CD4-positive, alpha-beta T cell (primary cell): ENCODE measurements around the gene C11orf58. TPM values are rescaled to one million over a fixed set of nuclear protein-coding genes. Genes with fewer than 3 reads are reported as not detected.

Source experiments
- ATAC-seq: fragments of 200-7000 bp; cut with Tn5 transposase; one replicate; pipeline ENCODE4 v1.10.0; 2022; ENCODE audit warnings: mild to moderate bottlenecking; ENCODE audit not compliant: poor library complexity
- CTCF ChIA-PET: fragments of 350-600 bp; sonication (Branson Sonifier 250); formaldehyde crosslinking; loops from one replicate; lab custom pipeline; 2021; ENCODE audit warnings: antibody characterized with exemption, inconsistent platforms; lab: Charles Lee
- POLR2A ChIA-PET: fragments of 350-600 bp; sonication (Branson Sonifier 250); formaldehyde crosslinking; loops from one replicate; lab custom pipeline; 2021; ENCODE audit warnings: antibody characterized with exemption, inconsistent platforms; lab: Charles Lee
- DNase-seq, 14 experiments: peaks; one replicate each; pipeline ENCODE4 v3.0.0-alpha.2; 2013 to 2020; ENCODE audit warnings: mixed read lengths in 2 of 14
- H3K27ac ChIP-seq, 2 donors: one replicate each; pipeline versions ENCODE4 v1.5.1 to v1.7.0; 2013; ENCODE audit warnings: low read length in 2 of 2, low read depth in 1 of 2, mild to moderate bottlenecking in 1 of 2
- H3K27me3 ChIP-seq, 2 experiments: 1 replicate in 1 of 2; 2 replicates in 1 of 2; pipeline versions ENCODE4 v1.6.1 to v1.7.0; 2013; ENCODE audit warnings: low read length in 2 of 2, control low read depth in 1 of 2, mild to moderate bottlenecking in 1 of 2, moderate library complexity in 1 of 2; ENCODE audit not compliant: insufficient read depth in 2 of 2, control insufficient read depth in 1 of 2
- H3K36me3 ChIP-seq: one replicate; pipeline ENCODE4 v1.6.1; 2013; ENCODE audit warnings: low read length, control low read depth; ENCODE audit not compliant: insufficient read depth
- H3K4me1 ChIP-seq: one replicate; pipeline ENCODE4 v1.6.1; 2013; ENCODE audit warnings: low read length, control low read depth; ENCODE audit not compliant: insufficient read depth
- H3K4me3 ChIP-seq: one replicate; pipeline ENCODE4 v1.5.1; 2013; ENCODE audit warnings: mild to moderate bottlenecking, low read length, moderate library complexity
- H3K9me3 ChIP-seq, 2 experiments: 1 replicate in 1 of 2; 2 replicates in 1 of 2; pipeline versions ENCODE4 v1.6.1 to v1.7.0; 2013; ENCODE audit warnings: low read length in 2 of 2, mild to moderate bottlenecking in 2 of 2, control low read depth in 1 of 2, moderate library complexity in 1 of 2; ENCODE audit not compliant: control insufficient read depth in 1 of 2, insufficient read depth in 1 of 2
- H3K27ac Mint-ChIP-seq: one replicate; pipeline ENCODE4 v1.8.0; 2020; ENCODE audit warnings: mixed read lengths
- H3K27me3 Mint-ChIP-seq: one replicate; pipeline ENCODE4 v1.8.0; 2021; ENCODE audit warnings: mixed read lengths
- H3K36me3 Mint-ChIP-seq: one replicate; pipeline ENCODE4 v1.8.0; 2021; ENCODE audit warnings: low read depth, mixed read lengths
- H3K4me1 Mint-ChIP-seq: one replicate; pipeline ENCODE4 v1.8.0; 2021; ENCODE audit warnings: low read depth, mixed read lengths
- H3K4me3 Mint-ChIP-seq: one replicate; pipeline ENCODE4 v1.8.0; 2020; ENCODE audit warnings: mild to moderate bottlenecking, mixed read lengths
- H3K9me3 Mint-ChIP-seq: one replicate; pipeline ENCODE4 v1.8.0; 2020; ENCODE audit warnings: mixed read lengths
- CTCF ChIP-seq: fragments of 200-600 bp; IDR thresholded peaks from one replicate; pipeline ENCODE4 v1.8.0; 2022; ENCODE audit warnings: antibody characterized with exemption, mild to moderate bottlenecking
- intact Hi-C, 2 experiments: fragments of 100-400 bp; cut with DNase I in 1 of 2; cut with micrococcal nuclease in 1 of 2; formaldehyde crosslinking; loops; one replicate each; pipeline versions ENCODE4 v1.15.1 to v1.9.0; 2023 to 2025; cut with DNase I, micrococcal nuclease
- total RNA-seq, 174 experiments: library from RNA in 2 of 174; stranded (reverse) in 2 of 174; gene quantifications; one replicate each; pipeline ENCODE4 v1.2.3 and lab custom pipeline; 2021 to 2026

The C11orf58 gene
- total RNA-seq, 2 experiments from 2014 or later, result 145 to 150 TPM

- CTCF ChIA-PET, result no interaction called here
- H3K36me3 Mint-ChIP-seq, result no peaks in the 10 kb centered on the region
- Histone ChIP-seq H3K4me1 (peaks cover 3% of the 10 kb centered on the region), H3K36me3 (no peaks in the 10 kb centered on the region), H3K9me3 (no peaks in the 10 kb centered on the region), H3K27me3 (no peaks in the 10 kb centered on the region), H3K4me3 (no peak overlapping the region), H3K27ac (no peak overlapping the region)
- H3K9me3 Mint-ChIP-seq, result no peaks in the 10 kb centered on the region
- intact Hi-C loops, result no loop called here
- peaks cover 8% of the 10 kb centered on the region for H3K4me1 Mint-ChIP-seq
- H3K27ac Mint-ChIP-seq, result no peak overlapping the region
- POLR2A ChIA-PET, result no interaction called here
- no peaks in the 10 kb centered on the region for H3K27me3 Mint-ChIP-seq
- ATAC-seq (no peak), DNase-seq (no peak)
- no peak overlapping the region for H3K4me3 Mint-ChIP-seq
- TF ChIP-seq CTCF, result no peak
These were observed 26.4 kb downstream of the C11orf58 start for GRCh38 chr11:16764888-16765287.

- intact Hi-C loops, result no loop called here
- Histone ChIP-seq H3K4me3 (no peak overlapping the region), H3K27me3 (no peaks in the 10 kb centered on the region), H3K4me1 (no peaks in the 10 kb centered on the region), H3K27ac (no peak overlapping the region), H3K36me3 (no peaks in the 10 kb centered on the region), H3K9me3 (no peaks in the 10 kb centered on the region)
- CTCF ChIA-PET, result no interaction called here
- Mint-ChIP-seq H3K4me1 (no peaks in the 10 kb centered on the region), H3K4me3 (no peak overlapping the region), H3K36me3 (no peaks in the 10 kb centered on the region), H3K27ac (no peak overlapping the region), H3K27me3 (no peaks in the 10 kb centered on the region), H3K9me3 (no peaks in the 10 kb centered on the region)
- POLR2A ChIA-PET, result no interaction called here
- DNase-seq (no peak), ATAC-seq (no peak)
- TF ChIP-seq CTCF, result no peak
These were observed 28.7 kb downstream of the C11orf58 start for GRCh38 chr11:16767137-16767536.

GRCh38 chr11:16767957-16768356 lies 29.5 kb downstream of the C11orf58 start:
- H3K36me3 ChIP-seq, result no peaks in the 10 kb centered on the region
- Mint-ChIP-seq H3K4me3 (no peak overlapping the region), H3K27me3 (no peaks in the 10 kb centered on the region), H3K27ac (no peak overlapping the region), H3K4me1 (no peaks in the 10 kb centered on the region), H3K36me3 (no peaks in the 10 kb centered on the region), H3K9me3 (no peaks in the 10 kb centered on the region)
- ChIA-PET CTCF (no interaction called here), POLR2A (no interaction called here)
- H3K27ac ChIP-seq, result no peak overlapping the region
- intact Hi-C loops, result no loop called here
- no peaks in the 10 kb centered on the region for H3K4me1 ChIP-seq
- H3K4me3 ChIP-seq, result no peak overlapping the region
- TF ChIP-seq CTCF, result no peak
- no peaks in the 10 kb centered on the region for H3K9me3 ChIP-seq
- DNase-seq, result no peak
- ATAC-seq, result no peak
- no peaks in the 10 kb centered on the region for H3K27me3 ChIP-seq
